Endothelial cell of umbilical vein (primary cell): ENCODE results near the gene CAV1. TPM values are rescaled to one million over a fixed set of nuclear protein-coding genes. Genes with fewer than 3 reads are reported as not detected.

ENCODE experiments used
- BruUV-seq: library from RNA; stranded (reverse); fragments of 400-500 nt; replicated peaks from 2 replicates; lab custom pipeline; 2021; lab: Mats Ljungman, UMichigan
- CTCF ChIA-PET: fragments of 300-600, 350-600 bp; sonication (Branson Sonifier 250); formaldehyde crosslinking; loops from one replicate; lab custom pipeline; 2021; ENCODE audit warnings: antibody characterized with exemption, inconsistent platforms; lab: Charles Lee
- POLR2A ChIA-PET: fragments of 300-600, 350-600 bp; sonication (Branson Sonifier 250); formaldehyde crosslinking; loops from one replicate; lab custom pipeline; 2021; ENCODE audit warnings: antibody characterized with exemption, inconsistent platforms; lab: Charles Lee
- DNase-seq: peaks from one replicate; pipeline ENCODE4 v3.0.0-alpha.2; 2011; ENCODE audit warnings: low read depth, low spot score
- FAIRE-seq: peaks from 2 replicates; lab custom pipeline; 2011; peaks lifted over from hg19 to GRCh38; lab: Jason Lieb, UNC
- H2AFZ ChIP-seq: 2 replicates; pipeline ENCODE4 v1.6.0; 2012; ENCODE audit warnings: low read depth, low read length, control low read depth, inconsistent platforms
- H3K27ac ChIP-seq: 2 replicates; pipeline ENCODE4 v1.5.1; 2011; ENCODE audit warnings: low read depth, mild to moderate bottlenecking, control low read depth, low read length, moderate library complexity; ENCODE audit not compliant: insufficient read depth
- H3K27me3 ChIP-seq, 2 experiments: 2 replicates each; pipeline versions ENCODE4 v1.6.0 to v1.6.1; 2011; ENCODE audit warnings: low read length in 2 of 2, mixed read lengths in 1 of 2; ENCODE audit not compliant: control insufficient read depth in 2 of 2, insufficient read depth in 2 of 2
- H3K36me3 ChIP-seq, 2 experiments: 2 replicates in 1 of 2; 3 replicates in 1 of 2; pipeline ENCODE4 v1.5.1; 2011; ENCODE audit warnings: low read length in 2 of 2, mild to moderate bottlenecking in 1 of 2, moderate library complexity in 1 of 2; ENCODE audit not compliant: control insufficient read depth in 2 of 2, insufficient read depth in 2 of 2; ENCODE audit errors: extremely low read depth in 1 of 2
- H3K4me1 ChIP-seq: 3 replicates; pipeline ENCODE4 v1.5.1; 2011; ENCODE audit warnings: mild to moderate bottlenecking, low read length; ENCODE audit not compliant: control insufficient read depth, insufficient read depth; ENCODE audit errors: extremely low read depth
- H3K4me2 ChIP-seq: 2 replicates; pipeline ENCODE4 v1.6.1; 2011; ENCODE audit warnings: low read length, control low read depth, mixed read lengths; ENCODE audit not compliant: insufficient read depth
- H3K4me3 ChIP-seq, 3 experiments: fragments of 200-600 bp in 1 of 3; sonication (generic), shearing (Covaris generic) in 1 of 3; replicated peaks in 1 of 3; 2 replicates each; pipeline ENCODE4 v1.5.1; 2011 to 2016; ENCODE audit warnings: control low read depth in 3 of 3, low read length in 3 of 3, mild to moderate bottlenecking in 2 of 3, inconsistent platforms in 1 of 3, low read depth in 1 of 3, moderate library complexity in 1 of 3; ENCODE audit not compliant: insufficient read depth in 1 of 3
- H3K79me2 ChIP-seq: 2 replicates; pipeline ENCODE4 v1.6.0; 2012; ENCODE audit warnings: low read length, inconsistent platforms; ENCODE audit not compliant: control insufficient read depth, insufficient read depth
- H3K9ac ChIP-seq: replicated peaks from 2 replicates; pipeline ENCODE3; 2011; ENCODE audit warnings: low read length, control low read depth; ENCODE audit not compliant: insufficient read depth; ENCODE audit errors: extremely low read depth
- H3K9me1 ChIP-seq: replicated peaks from 3 replicates; pipeline ENCODE4 v1.6.0; 2011; ENCODE audit warnings: mild to moderate bottlenecking, low read length; ENCODE audit not compliant: control insufficient read depth, insufficient read depth; ENCODE audit errors: extremely low read depth
- H3K9me3 ChIP-seq: replicated peaks from 2 replicates; pipeline ENCODE4 v1.5.1; 2012; ENCODE audit warnings: low read length, inconsistent platforms; ENCODE audit not compliant: control insufficient read depth, insufficient read depth
- H4K20me1 ChIP-seq: replicated peaks from 2 replicates; pipeline ENCODE3; 2011; ENCODE audit warnings: mild to moderate bottlenecking, low read length; ENCODE audit not compliant: control insufficient read depth, insufficient read depth; ENCODE audit errors: extremely low read depth
- EZH2 ChIP-seq: IDR thresholded peaks from 2 replicates; pipeline ENCODE4 v1.6.1; 2012; ENCODE audit warnings: borderline replicate concordance, low read depth, mild to moderate bottlenecking, moderate library complexity, low read length, inconsistent platforms; ENCODE audit not compliant: severe bottlenecking
- FOS ChIP-seq: IDR thresholded peaks from 2 replicates; pipeline ENCODE4 v1.6.1; 2011; ENCODE audit warnings: mild to moderate bottlenecking, low read length, moderate library complexity, borderline replicate concordance; ENCODE audit not compliant: insufficient read depth
- GATA2 ChIP-seq: IDR thresholded peaks from 2 replicates; pipeline ENCODE4 v1.7.0; 2011; ENCODE audit warnings: low read depth, mild to moderate bottlenecking, moderate library complexity, mixed read lengths, low read length; ENCODE audit not compliant: insufficient read length, insufficient read depth
- JUN ChIP-seq: IDR thresholded peaks from 2 replicates; pipeline ENCODE4 v1.6.1; 2011; ENCODE audit warnings: borderline replicate concordance, low read depth; ENCODE audit not compliant: insufficient read length, insufficient read depth
- MYC ChIP-seq: IDR thresholded peaks from one replicate; pipeline ENCODE4 v1.6.1; 2011; ENCODE audit warnings: mild to moderate bottlenecking, low read depth, low read length
- POLR2A ChIP-seq: IDR thresholded peaks from 2 replicates; pipeline ENCODE4 v1.6.1; 2012; ENCODE audit warnings: low read depth, mild to moderate bottlenecking, control low read depth, low read length
- POLR2AphosphoS5 ChIP-seq: IDR thresholded peaks from 2 replicates; pipeline ENCODE4 v1.6.1; 2012; ENCODE audit warnings: low read depth, mild to moderate bottlenecking, control low read depth, low read length, moderate library complexity; ENCODE audit not compliant: insufficient read depth
- dilution Hi-C: fragments of 300-500 bp; cut with MboI; formaldehyde crosslinking; loops from one replicate; pipeline ENCODE4 v1.15.0; 2019; ENCODE audit warnings: low sequenced_read_pairs; ENCODE audit not compliant: extremely low pct_ligation_motif_present
- intact Hi-C: fragments of 100-400 bp; cut with micrococcal nuclease; formaldehyde crosslinking; loops from one replicate; pipeline ENCODE4 v1.10.0; 2022
- polyA plus RNA-seq, 4 experiments: library from polyadenylated mRNA; depleted of rRNA in 3 of 4; stranded (reverse) in 3 of 4; unstranded in 1 of 4; fragments of >200 nt; gene quantifications; 2 replicates each; pipeline versions ENCODE4 v1.2.1 to v1.2.3, GENCODE V29; 2011 to 2012; ENCODE audit warnings: missing spikeins in 1 of 4
- total RNA-seq: library from RNA; stranded (reverse); gene quantifications from 2 replicates; pipeline ENCODE4 v1.2.3, GENCODE V29; 2021
- TF ChIP-seq, protein P1 (sequence below), 2 donors: IDR thresholded peaks; 1 replicate in 1 of 2; 2 replicates in 1 of 2; pipeline ENCODE4 v1.5.1; 2011; ENCODE audit warnings: low read length in 2 of 2, mild to moderate bottlenecking in 2 of 2, moderate library complexity in 2 of 2, control low read depth in 1 of 2, inconsistent platforms in 1 of 2, low read depth in 1 of 2; ENCODE audit not compliant: insufficient read depth in 1 of 2; ENCODE audit errors: extremely low read depth in 1 of 2
- TF ChIP-seq, protein P2 (sequence below): IDR thresholded peaks from 2 replicates; pipeline ENCODE4 v1.6.1; 2011; ENCODE audit not compliant: insufficient read depth, insufficient read length

The CAV1 gene
- total and polyA plus RNA-seq, 2 donors (not counting 3 experiments of a cell fraction or from before 2014, with no cell fraction given) = 1,483 to 3,129 TPM

DNA sequence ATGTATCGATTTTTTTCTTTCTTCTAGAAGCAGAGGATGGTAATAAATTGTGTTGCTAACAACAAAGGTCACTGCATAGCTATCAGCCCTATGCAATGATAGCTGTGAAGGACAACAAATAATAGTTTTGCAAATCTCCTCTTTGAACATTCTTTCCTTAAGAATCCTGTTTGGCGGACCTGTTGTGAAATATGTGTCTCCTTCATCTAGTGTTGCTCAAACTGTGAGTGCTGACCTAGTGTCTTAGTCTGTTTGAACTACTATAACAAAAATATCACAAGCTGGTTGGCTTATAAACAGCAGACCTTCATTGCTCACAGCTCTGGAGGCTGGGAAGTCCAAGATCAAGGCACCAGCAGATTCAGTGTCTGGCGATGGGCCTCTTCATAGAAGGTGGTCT, 53.7 kb downstream of the CAV1 start:
- no peak for DNase-seq
- ChIA-PET POLR2A (no interaction called here), CTCF (interaction anchor here (2.9 kb wide), 1 partner anchor 13 kb away, joined by 21 read pairs; no protein-coding TSS in a partner anchor)
- Histone ChIP-seq H3K4me2 (no peak overlapping the region), H3K36me3 (no peaks in the 10 kb centered on the region), H3K27me3 (no peaks in the 10 kb centered on the region), H3K4me3 (no peak overlapping the region), H3K4me1 (peaks cover 57% of the 10 kb centered on the region), H3K79me2 (no peaks in the 10 kb centered on the region), H3K9ac (no peak overlapping the region), H4K20me1 (no peaks in the 10 kb centered on the region), H3K27ac (no peak overlapping the region), H2AFZ (no peak overlapping the region), H3K9me1 (no peaks in the 10 kb centered on the region), H3K9me3 (no peaks in the 10 kb centered on the region)
- no peak for FAIRE-seq
- dilution Hi-C loops (no loop called here), intact Hi-C loops (no loop called here)
- no TSS peak for BruUV-seq
- TF ChIP-seq MYC (no peak), POLR2A (no peak), EZH2 (no peak), FOS (no peak), GATA2 (no peak), POLR2AphosphoS5 (no peak), JUN (no peak)
- TF ChIP-seq, protein P1, sequence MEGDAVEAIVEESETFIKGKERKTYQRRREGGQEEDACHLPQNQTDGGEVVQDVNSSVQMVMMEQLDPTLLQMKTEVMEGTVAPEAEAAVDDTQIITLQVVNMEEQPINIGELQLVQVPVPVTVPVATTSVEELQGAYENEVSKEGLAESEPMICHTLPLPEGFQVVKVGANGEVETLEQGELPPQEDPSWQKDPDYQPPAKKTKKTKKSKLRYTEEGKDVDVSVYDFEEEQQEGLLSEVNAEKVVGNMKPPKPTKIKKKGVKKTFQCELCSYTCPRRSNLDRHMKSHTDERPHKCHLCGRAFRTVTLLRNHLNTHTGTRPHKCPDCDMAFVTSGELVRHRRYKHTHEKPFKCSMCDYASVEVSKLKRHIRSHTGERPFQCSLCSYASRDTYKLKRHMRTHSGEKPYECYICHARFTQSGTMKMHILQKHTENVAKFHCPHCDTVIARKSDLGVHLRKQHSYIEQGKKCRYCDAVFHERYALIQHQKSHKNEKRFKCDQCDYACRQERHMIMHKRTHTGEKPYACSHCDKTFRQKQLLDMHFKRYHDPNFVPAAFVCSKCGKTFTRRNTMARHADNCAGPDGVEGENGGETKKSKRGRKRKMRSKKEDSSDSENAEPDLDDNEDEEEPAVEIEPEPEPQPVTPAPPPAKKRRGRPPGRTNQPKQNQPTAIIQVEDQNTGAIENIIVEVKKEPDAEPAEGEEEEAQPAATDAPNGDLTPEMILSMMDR (IDR thresholded peaks at IDR 0.05; ENCODE audit: extremely low read depth in 1 of 2, insufficient read depth in 1 of 2, low read depth in 1 of 2, low read length in 2 of 2) = no peak
- TF ChIP-seq, protein P2, sequence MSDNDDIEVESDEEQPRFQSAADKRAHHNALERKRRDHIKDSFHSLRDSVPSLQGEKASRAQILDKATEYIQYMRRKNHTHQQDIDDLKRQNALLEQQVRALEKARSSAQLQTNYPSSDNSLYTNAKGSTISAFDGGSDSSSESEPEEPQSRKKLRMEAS = no peak
